Epidermal melanocyte (primary cell): ENCODE data around the gene CMSS1.
"Not testable (repeated sequence)": the region's sequence is repeated elsewhere in the genome, so short reads cannot be mapped to it uniquely, and the experiment has no call there.

ENCODE experiments used
- DNase-seq: peaks from one replicate; pipeline ENCODE4 v3.0.0; 2011; ENCODE audit warnings: low spot score; ENCODE audit not compliant: insufficient read length

The CMSS1 gene

DNA sequence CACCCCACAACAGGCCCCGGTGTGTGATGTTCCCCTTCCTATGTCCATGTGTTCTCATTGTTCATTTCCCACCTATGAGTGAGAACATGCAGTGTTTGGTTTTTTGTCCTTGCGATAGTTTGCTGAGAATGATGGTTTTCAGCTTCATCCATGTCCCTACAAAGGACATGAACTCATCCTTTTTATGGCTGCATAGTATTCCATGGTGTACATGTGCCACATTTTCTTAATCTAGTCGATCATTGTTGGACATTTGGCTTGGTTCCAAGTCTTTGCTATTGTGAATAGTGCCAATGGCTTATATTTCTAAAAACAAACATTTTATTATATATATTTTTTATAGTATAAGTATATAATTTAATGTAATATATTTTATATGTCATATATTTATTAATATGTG, 233.9 kb downstream of the CMSS1 start:
- not testable (repeated sequence) for DNase-seq

- DNase-seq = no peak
These were observed 236.4 kb downstream of the CMSS1 start for GRCh38 chr3:100053951-100054620.

DNA sequence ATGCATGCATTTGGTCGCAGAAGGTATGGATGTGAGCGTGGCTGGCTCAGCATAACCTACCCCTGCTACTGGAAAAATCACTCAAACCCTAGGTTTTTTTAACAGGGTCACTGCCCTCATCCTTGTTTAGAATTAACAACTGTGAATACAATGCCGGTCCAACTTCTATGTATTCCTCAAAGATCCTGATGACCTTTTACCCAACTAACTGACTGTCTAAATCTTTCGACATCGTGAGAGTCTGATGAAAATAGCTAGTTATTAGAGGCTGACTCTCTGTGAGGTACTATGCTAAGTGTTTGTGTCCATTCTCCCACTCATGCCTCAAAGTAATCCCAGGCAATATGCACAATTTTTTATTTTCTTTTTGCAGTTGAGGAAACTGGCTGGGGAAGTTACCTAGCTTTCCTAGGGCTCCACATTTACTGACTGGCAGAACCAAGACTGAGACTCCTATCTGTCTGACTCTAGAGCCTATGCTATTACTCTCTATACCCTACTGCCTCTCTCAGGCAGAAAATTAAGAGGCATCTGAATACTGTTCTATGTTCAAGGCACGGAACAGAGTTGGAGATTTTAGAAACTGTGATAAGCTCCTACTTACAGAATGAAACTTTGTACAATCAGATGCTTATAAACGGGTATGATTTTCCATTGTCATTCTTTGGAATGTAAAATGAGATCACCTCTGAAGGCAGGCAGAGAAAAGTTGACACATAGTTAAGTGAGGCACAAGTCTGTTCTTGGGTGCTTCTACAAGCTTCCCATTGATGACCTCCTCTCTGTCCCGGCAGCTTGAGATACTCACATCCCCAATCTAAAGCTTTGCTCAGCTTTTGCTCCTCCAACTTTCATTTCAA, 240.3 kb downstream of the CMSS1 start:
- DNase-seq = no peak

DNA sequence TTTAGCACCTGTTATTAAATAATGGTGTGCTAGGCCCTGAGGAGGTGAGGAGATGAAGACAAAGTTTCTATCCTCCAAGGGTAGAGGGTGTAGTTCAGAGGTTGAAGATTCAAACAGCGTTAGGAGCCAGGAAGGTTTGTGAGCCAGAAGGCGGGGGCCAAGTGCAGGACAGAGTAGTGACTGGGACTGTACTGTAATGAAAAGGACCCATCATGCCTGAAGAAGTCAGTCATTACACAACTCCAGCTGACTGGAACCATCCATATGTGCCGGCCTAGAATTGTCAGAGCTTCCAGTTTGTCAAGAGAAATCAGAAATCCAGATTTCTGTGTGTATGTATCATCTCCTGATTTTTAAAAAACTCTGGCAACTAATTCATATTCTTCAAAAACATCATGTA, 241.8 kb downstream of the CMSS1 start:
- no peak for DNase-seq

GRCh38 chr3:100060685-100061484, 243.2 kb downstream of the CMSS1 start:
- DNase-seq = no peak

DNA sequence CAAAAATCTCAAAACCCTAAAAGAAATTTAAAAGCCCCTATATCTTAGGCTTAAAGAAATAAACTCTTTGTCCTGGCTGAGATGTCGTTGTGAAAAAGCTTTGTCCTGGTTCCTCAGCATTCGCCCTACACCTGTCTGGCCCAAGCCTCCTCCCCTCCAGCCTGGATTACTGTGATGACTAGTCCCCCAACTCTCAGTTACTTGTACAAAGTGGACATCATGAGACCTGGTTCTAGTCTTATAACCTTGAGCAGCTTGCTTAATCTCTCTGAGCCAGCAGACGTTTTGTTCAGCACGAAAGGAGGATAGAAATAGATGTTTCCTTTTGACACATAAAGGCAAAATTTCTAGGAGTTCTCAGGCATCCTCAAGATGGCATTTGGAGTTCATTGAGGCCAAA, 245.0 kb downstream of the CMSS1 start:
- no peak for DNase-seq

DNA sequence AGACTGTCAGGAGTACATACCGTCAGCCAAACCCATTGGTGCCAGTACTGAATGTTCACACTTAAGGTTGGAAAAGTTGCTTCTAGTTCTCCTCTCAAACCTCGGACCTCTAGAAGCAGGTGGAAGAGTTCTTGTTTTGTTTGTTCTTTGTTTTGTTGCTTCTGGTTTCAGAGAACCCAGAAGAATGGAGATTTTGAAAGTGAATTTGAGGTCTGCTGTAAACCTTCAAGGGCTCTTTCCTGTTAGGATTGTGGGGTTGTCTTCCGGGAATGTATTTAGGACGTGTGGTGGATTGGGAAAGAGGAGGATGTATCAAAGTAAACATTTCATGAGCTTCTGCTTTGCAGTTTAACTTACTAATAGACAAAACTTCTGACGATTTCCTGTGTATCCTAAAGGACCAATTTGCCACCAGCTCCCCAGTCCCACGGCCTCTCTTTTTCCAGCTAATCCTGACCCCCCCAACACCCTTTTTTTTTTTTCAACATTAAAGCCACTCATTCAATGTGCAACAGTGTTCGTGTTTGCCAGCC, 246.3 kb downstream of the CMSS1 start:
- no peak for DNase-seq

DNA sequence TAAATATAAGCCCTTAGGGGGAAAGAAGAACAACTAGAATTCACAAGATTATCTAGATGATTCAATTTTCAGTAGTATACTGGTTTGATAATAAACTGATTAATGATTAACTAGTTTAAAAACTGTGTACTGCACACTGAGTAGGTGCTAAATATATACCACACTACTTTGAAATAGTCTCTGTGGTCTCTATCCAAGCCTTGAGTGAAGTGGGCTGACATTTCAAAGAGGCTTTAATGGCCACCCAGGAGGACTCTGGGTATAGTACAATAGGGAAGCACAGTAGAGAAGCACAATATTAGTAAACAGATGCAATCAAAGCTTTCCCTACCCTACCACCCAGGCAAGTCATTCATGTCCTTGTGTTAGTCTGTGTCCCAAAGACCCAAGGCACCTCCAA, 249.9 kb downstream of the CMSS1 start:
- DNase-seq = no peak

- DNase-seq = peak; percentile 39
These were observed 251.2 kb downstream of the CMSS1 start for GRCh38 chr3:100068826-100069225.

DNA sequence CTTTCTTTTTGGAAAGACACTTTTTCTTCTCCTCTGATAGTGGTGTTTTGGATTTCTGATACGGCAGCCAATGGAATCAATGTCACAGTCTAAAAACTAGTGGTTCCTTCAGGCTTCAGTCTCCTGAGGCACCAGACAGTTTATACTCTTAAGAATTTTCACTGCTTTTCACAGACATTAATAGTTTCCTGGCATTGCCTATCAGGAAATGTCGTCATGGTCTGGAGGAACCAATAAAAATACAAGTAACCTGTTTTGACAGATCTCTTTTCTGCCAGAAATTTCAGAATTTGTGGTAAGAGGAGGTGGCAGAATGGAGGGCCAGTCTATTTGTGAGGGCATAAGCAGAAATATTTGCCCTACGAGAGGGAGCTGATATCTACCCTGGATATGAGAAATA, 251.8 kb downstream of the CMSS1 start:
- DNase-seq = no peak

DNA sequence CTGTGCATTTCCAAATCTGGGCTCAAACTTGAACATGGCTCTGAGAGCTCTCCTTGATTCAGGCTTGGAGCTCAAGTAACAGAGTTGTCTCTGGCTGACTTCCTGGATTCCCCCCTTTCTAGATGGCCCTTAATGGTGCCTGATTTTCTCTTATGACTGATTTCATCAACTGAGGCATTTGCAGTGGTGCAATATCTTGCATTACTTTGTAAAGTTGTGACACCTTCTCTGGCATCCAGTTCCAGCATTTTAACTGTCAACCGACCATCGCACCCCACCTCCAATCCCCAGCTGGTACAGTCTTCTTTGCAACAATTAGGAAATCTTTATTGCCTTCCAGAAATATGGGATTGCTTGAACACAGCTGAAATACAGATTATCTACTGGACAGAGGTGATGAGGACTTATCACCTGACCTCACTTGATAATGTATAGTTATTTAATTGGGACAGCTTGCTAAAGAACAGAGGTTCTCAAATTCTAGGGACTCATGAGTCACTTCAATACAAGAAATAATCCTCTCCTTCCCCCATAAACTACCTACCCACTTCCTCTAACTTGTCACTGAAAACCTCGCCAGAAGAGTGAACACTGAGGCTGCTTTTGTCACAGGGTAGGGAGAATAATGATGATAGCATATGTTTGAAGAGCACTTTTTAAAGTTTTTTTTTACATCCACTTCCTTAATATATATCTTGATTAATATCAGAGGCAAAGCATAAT, 254.8 kb downstream of the CMSS1 start:
- DNase-seq = no peak

DNA sequence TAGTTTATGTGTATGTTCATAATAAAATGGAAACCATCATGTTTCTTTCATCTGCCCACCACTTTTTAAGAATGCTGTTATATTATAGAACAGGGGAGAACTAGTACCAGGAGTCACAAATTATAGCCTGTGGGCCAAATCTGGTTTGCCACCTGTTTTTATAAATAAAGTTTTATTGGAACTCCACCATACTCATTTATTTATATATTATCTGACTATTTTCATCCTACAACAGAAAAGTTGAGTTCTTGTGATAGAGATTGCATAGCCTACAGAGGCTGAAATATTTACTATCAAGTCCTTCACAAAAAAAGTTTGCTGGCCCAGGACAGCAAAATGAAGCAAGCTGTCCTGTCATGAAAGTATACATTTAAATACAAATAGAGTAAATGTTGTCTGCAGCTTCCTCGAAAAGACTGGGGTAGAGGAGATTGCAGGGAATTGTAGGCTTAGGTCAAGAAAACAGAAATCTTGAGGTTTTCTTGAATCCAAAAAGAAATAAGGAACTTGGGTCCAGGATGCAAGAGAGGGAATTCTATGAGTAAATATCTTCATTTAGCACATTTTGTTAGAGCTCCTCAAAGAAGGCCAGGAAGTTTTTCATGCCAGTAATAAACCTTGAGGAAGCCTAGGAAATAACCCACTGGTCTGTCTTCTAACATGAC, 255.5 kb downstream of the CMSS1 start:
- no peak for DNase-seq

- no peak for DNase-seq
These were observed 256.1 kb downstream of the CMSS1 start for GRCh38 chr3:100073714-100074307.

DNA sequence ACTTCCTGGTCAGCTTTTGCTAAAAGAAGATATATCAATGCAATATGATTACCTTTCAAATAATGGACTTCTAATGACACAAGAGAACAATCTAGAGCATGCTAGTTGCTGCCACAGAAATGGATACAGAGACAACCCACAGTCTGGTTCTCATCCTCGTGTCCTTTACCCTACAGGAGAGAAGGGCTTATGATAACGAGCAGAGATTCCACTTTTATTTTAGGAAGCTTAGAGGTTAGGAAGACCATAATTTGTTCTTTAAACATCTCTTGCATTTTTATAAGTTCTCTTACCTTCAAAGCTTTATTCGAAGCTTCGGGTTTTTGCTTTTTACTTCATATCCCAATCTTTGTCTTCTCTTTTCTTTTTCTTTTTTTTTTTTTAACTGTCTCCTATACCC, 257.5 kb downstream of the CMSS1 start:
- no peak for DNase-seq

- DNase-seq = no peak
These were observed 258.4 kb downstream of the CMSS1 start for GRCh38 chr3:100075851-100076730.

DNA sequence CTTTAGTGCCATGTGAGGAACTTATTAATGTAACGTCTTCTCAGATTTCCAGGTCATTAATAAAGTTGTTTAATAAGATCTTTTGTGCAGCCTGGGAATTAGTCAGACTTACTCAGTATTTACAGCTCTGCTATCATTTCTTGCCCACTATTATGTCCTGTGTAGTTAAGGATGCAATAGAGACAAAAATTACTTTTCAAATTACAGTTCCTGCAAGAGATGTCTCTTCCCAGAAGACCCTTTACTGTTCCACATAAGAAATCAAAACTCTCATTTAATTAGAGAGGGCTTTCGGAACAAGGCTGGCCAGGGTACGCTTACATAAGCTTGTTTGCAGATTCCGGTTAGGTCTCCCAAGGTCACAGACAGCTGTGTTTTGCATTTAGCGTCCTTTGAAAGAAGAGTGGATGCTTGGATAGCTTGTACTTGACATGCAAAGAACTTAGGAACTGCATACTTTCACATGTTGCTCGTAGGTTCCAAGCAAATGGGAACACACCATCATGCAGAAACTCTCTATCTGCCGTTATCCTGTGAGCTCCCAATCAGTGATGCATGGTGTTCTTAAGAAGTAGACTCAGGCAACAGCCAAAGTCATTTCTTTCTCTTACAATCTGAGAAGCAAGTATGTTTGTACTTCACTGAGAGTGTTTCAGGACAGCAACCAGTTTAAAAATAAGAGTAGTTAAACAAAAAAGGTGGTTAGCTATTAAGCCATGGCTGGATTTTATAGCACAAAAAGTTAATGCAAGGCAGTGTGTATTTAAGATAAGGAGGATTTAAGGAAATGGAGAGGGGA, 259.3 kb downstream of the CMSS1 start:
- DNase-seq = no peak

DNA sequence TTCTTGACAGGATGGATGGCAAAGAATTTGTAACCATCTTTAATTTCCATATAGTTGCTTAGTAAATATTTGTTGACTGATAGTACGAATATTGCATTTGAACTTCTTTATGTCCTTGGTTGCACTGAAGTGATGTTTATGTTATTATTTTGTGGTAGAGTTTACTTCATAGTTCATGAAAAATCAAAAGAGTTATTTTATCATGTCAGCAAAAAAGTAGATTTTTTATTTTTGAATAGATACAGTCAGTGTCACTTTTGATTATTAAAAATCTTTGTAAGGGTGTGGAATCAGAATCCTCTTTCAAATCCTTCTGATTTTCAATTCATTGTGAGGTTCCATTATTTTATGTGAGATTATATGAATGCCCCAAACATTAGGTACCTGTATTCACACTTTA, 261.7 kb downstream of the CMSS1 start:
- no peak for DNase-seq

GRCh38 chr3:100080573-100080972, 262.9 kb downstream of the CMSS1 start:
- DNase-seq = no peak
